Heart left ventricle (tissue), 13 donors: ENCODE data around the gene CCDC190.

Experiments used
- CTCF ChIP-seq, 12 donors: fragments of 200-600 bp; sonication (generic) in 4 of 12; IDR thresholded peaks; one replicate each; pipeline versions ENCODE4 v1.5.0 to v1.8.0; 2018 to 2022; ENCODE audit warnings: antibody characterized with exemption in 12 of 12, mild to moderate bottlenecking in 5 of 12
- POLR2A ChIP-seq, 2 donors: fragments of 450-650 bp; IDR thresholded peaks; one replicate each; pipeline ENCODE4 v1.6.1; 2017; ENCODE audit warnings: antibody characterized with exemption in 2 of 2, mild to moderate bottlenecking in 2 of 2, moderate library complexity in 2 of 2
- donor health status: ischemic (EF 13 %, LVEDD 7.1; RV severe dilation, severe dysfunction).
- donor health status: DM: no; HTN: yes; CAD: no.
- donor health status: DM: no; HTN: no; CAD: no.
- donor health status: ischemic (EF 25% LVEDD 6.9; RV normal size, moderate dysfunction).
- donor health status: ischemic (EF 25% LVEDD 5.7; RV mildly dilated, moderate dysfunction).
- donor health status: ischemic (EF 35%, LVEDD 5.7; RV mildly dilated, moderate dysfunction).
- donor health status: nonischemic (EF 11% LVEDD 7.7; RV severe dilation, severe dysfunction).
- donor health status: DM: yes; HTN: yes; CAD: no.
- donor health status: PGD.
- donor health status: ischemic (EF 29% LVEDD 5.4; RV normal size, mild dysfunction).
- donor health status: nonischemic (EF 23%, LVEDD 6.1; RV moderate dilation, normal function).

DNA sequence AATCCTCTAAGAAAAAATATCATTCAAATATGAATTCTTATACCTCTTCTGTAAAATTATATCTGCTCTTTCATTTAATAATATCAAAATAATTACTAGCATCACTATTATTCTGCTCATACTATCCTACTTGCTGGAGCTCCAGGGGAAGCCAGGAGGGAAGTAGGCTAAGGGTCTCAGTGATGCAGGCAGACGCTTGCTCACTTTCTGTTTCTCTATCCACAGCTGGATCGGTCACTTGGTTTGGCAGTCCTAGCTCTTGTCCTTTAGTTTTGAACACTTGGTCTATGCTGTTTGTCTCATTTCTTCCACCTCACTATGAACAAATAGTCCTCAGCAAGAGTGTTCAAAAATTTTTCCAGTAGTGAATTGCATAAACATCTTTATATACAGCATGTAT is 11.3 kb downstream of the CCDC190 start:
- TF ChIP-seq POLR2A (IDR thresholded peaks at IDR 0.05) (no peak), CTCF (IDR thresholded peaks at IDR 0.05) (no peak)
